GM23338 (cell line): ENCODE measurements around the gene DRAM1. TPM values are rescaled to one million over a fixed set of nuclear protein-coding genes. Genes with fewer than 3 reads are reported as not detected.

ENCODE experiments used
- ATAC-seq: fragments of 200-7000 bp; cut with Tn5 transposase; 3 replicates; pipeline ENCODE4 v1.9.1; 2020
- DNase-seq: peaks from one replicate; pipeline ENCODE4 v3.0.0-alpha.2; 2015; ENCODE audit warnings: low spot score
- H2AFZ ChIP-seq: fragments of 200-600 bp; sonication (generic); 2 replicates; pipeline ENCODE4 v1.8.0; 2016; ENCODE audit warnings: antibody characterized with exemption, mild to moderate bottlenecking, moderate library complexity
- H3F3A ChIP-seq: fragments of 200-600 bp; sonication (generic); replicated peaks from 2 replicates; pipeline ENCODE4 v1.8.0; 2017; ENCODE audit warnings: antibody characterized with exemption, mixed run types, low read depth
- H3K27ac ChIP-seq: fragments of 200-600 bp; sonication (generic); 2 replicates; pipeline ENCODE4 v1.6.1; 2016; ENCODE audit warnings: low read depth
- H3K27me3 ChIP-seq: fragments of 200-600 bp; sonication (generic); 2 replicates; pipeline ENCODE4 v1.8.0; 2016; ENCODE audit warnings: mild to moderate bottlenecking, mixed run types, moderate library complexity; ENCODE audit not compliant: insufficient read depth
- H3K36me3 ChIP-seq: fragments of 200-600 bp; sonication (generic); 2 replicates; pipeline ENCODE4 v1.8.0; 2016; ENCODE audit warnings: mild to moderate bottlenecking; ENCODE audit not compliant: insufficient read depth
- H3K4me1 ChIP-seq: fragments of 200-600 bp; sonication (generic); 2 replicates; pipeline ENCODE4 v1.8.0; 2016; ENCODE audit warnings: mild to moderate bottlenecking, moderate library complexity; ENCODE audit not compliant: insufficient read depth
- H3K4me2 ChIP-seq: fragments of 200-600 bp; sonication (generic); 2 replicates; pipeline ENCODE4 v1.7.1; 2017; ENCODE audit warnings: mixed run types
- H3K4me3 ChIP-seq: fragments of 200-600 bp; sonication (generic); 2 replicates; pipeline ENCODE4 v1.6.1; 2016; ENCODE audit warnings: mixed run types
- H3K79me2 ChIP-seq: fragments of 200-600 bp; sonication (generic); replicated peaks from 2 replicates; pipeline ENCODE4 v1.8.0; 2017; ENCODE audit warnings: mild to moderate bottlenecking; ENCODE audit not compliant: insufficient read depth
- H3K9me2 ChIP-seq: fragments of 200-600 bp; sonication (generic); 2 replicates; pipeline ENCODE4 v1.8.0; 2017; ENCODE audit not compliant: insufficient read depth
- H4K20me1 ChIP-seq: fragments of 200-600 bp; sonication (generic); replicated peaks from 2 replicates; pipeline ENCODE4 v1.8.0; 2017; ENCODE audit warnings: mild to moderate bottlenecking; ENCODE audit not compliant: insufficient read depth
- H3K27ac Mint-ChIP-seq: 2 replicates; pipeline ENCODE4 v1.8.0; 2020; ENCODE audit warnings: inconsistent platforms, mild to moderate bottlenecking, moderate library complexity, mixed read lengths
- H3K27me3 Mint-ChIP-seq: 3 replicates; pipeline ENCODE4 v1.8.0; 2022; ENCODE audit warnings: low read depth, mild to moderate bottlenecking, moderate library complexity, mixed read lengths, inconsistent platforms; ENCODE audit not compliant: insufficient read depth, poor library complexity
- H3K36me3 Mint-ChIP-seq: 3 replicates; pipeline ENCODE4 v1.8.0; 2021; ENCODE audit warnings: low read depth, mild to moderate bottlenecking, inconsistent platforms, moderate library complexity, mixed read lengths
- H3K4me1 Mint-ChIP-seq: 3 replicates; pipeline ENCODE4 v1.8.0; 2020; ENCODE audit warnings: mild to moderate bottlenecking, inconsistent platforms, mixed read lengths
- H3K4me3 Mint-ChIP-seq: 3 replicates; pipeline ENCODE4 v1.8.0; 2021; ENCODE audit warnings: moderate library complexity, mild to moderate bottlenecking, inconsistent platforms, mixed read lengths
- H3K9me3 Mint-ChIP-seq: 3 replicates; pipeline ENCODE4 v1.8.0; 2020; ENCODE audit warnings: moderate library complexity, mild to moderate bottlenecking, inconsistent platforms, mixed read lengths
- EZH2 ChIP-seq: fragments of 200-600 bp; sonication (generic); IDR thresholded peaks from one replicate; pipeline ENCODE4 v1.8.0; 2017; ENCODE audit warnings: antibody characterized with exemption, mild to moderate bottlenecking, low read depth; ENCODE audit not compliant: unreplicated experiment
- JUNB ChIP-seq: IDR thresholded peaks from one replicate; pipeline ENCODE4 v1.6.1; 2016; ENCODE audit warnings: antibody characterized with exemption; ENCODE audit not compliant: unreplicated experiment
- NANOG ChIP-seq: IDR thresholded peaks from 2 replicates; pipeline ENCODE4 v1.6.1; 2016; ENCODE audit warnings: antibody characterized with exemption, borderline replicate concordance
- POLR2AphosphoS5 ChIP-seq: IDR thresholded peaks from 2 replicates; pipeline ENCODE4 v1.6.1; 2016; ENCODE audit warnings: antibody characterized with exemption, low read depth
- STAT1 ChIP-seq: IDR thresholded peaks from one replicate; pipeline ENCODE4 v1.6.1; 2016; ENCODE audit warnings: antibody characterized with exemption; ENCODE audit not compliant: unreplicated experiment
- ZNF331 ChIP-seq: fragments of 250-450 bp; sonication (Bioruptor Pico); IDR thresholded peaks from 2 replicates; pipeline ENCODE4 v1.5.0; 2020; ENCODE audit warnings: low read depth, mild to moderate bottlenecking, moderate library complexity
- polyA plus RNA-seq: library from polyadenylated mRNA; unstranded; fragments of >200 nt; fragmentation: Nextera tagmentation; extraction: Ambion mirVana; gene quantifications from 2 replicates; pipeline ENCODE4 v1.2.1, GENCODE V29; 2016
- total RNA-seq: library from RNA; depleted of rRNA; stranded (reverse); fragments of >200 nt; shearing (Covaris generic); gene quantifications from 2 replicates; pipeline ENCODE4 v1.2.3, GENCODE V29; 2014
- TF ChIP-seq, protein P1 (sequence below): fragments of 250-450 bp; sonication (Bioruptor Pico); IDR thresholded peaks from 2 replicates; pipeline ENCODE4 v1.5.0; 2020; ENCODE audit warnings: mild to moderate bottlenecking, moderate library complexity
- TF ChIP-seq, protein P2 (sequence below): IDR thresholded peaks from 2 replicates; pipeline ENCODE4 v1.6.1; 2016; ENCODE audit warnings: antibody characterized with exemption

The DRAM1 gene
- total and polyA plus RNA-seq, 2 experiments from 2014 or later, result 5.7 to 8.5 TPM

DNA sequence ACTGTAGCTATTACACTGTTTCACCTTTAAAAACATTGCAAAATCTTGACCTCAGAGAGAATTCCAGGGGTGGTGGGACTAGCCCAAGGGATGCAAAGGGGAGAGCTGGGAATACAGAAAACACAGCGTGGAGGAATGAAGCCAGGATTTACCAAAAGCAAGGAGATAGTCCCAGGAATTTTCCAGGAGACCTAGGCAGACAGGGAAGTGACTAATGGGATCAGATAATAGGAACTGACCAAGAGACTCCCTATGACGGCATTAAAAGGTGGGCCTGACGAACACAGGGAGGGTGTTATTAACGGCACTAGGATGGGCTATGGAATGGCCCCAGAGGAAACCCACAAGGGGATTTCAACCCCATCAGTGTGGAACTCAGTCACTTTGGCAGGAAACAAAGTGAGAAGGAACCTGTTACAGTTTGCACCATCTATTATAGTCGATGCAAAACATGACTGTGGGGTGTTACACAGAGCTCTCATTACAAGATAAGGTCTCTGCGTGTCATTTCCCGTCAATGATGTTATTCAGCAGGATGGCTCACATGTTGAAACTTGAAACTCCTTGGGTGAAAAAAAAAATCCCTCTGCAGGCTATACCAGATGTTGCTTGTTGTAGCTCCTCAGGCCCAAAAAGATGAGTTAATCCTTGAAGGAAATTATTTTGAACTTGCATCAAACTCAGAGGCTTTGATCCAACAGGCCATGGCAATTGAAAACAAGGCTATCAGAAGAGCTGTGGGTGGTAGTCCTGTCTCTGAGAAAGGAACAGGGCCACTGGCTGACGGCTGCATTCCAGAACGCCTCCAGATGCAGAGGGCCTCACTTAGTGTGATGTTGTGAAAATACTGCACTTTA, 58.7 kb downstream of the DRAM1 start:
- Histone ChIP-seq H2AFZ (no peak overlapping the region), H4K20me1 (no peaks in the 10 kb centered on the region), H3K36me3 (no peaks in the 10 kb centered on the region), H3K4me3 (no peak overlapping the region), H3K4me1 (peaks cover 3% of the 10 kb centered on the region; the same call in 1 of the 2 replicates), H3F3A (no peaks in the 10 kb centered on the region), H3K27me3 (no peaks in the 10 kb centered on the region), H3K27ac (no peak overlapping the region), H3K79me2 (no peaks in the 10 kb centered on the region), H3K4me2 (no peak overlapping the region), H3K9me2 (no peaks in the 10 kb centered on the region)
- Mint-ChIP-seq H3K4me1 (peaks cover 20% of the 10 kb centered on the region; the same call in 2 of the 3 replicates), H3K27me3 (no peaks in the 10 kb centered on the region), H3K9me3 (no peaks in the 10 kb centered on the region), H3K4me3 (no peak overlapping the region), H3K27ac (no peak overlapping the region), H3K36me3 (no peaks in the 10 kb centered on the region)
- TF ChIP-seq STAT1, result no peak
- TF ChIP-seq, protein P1, sequence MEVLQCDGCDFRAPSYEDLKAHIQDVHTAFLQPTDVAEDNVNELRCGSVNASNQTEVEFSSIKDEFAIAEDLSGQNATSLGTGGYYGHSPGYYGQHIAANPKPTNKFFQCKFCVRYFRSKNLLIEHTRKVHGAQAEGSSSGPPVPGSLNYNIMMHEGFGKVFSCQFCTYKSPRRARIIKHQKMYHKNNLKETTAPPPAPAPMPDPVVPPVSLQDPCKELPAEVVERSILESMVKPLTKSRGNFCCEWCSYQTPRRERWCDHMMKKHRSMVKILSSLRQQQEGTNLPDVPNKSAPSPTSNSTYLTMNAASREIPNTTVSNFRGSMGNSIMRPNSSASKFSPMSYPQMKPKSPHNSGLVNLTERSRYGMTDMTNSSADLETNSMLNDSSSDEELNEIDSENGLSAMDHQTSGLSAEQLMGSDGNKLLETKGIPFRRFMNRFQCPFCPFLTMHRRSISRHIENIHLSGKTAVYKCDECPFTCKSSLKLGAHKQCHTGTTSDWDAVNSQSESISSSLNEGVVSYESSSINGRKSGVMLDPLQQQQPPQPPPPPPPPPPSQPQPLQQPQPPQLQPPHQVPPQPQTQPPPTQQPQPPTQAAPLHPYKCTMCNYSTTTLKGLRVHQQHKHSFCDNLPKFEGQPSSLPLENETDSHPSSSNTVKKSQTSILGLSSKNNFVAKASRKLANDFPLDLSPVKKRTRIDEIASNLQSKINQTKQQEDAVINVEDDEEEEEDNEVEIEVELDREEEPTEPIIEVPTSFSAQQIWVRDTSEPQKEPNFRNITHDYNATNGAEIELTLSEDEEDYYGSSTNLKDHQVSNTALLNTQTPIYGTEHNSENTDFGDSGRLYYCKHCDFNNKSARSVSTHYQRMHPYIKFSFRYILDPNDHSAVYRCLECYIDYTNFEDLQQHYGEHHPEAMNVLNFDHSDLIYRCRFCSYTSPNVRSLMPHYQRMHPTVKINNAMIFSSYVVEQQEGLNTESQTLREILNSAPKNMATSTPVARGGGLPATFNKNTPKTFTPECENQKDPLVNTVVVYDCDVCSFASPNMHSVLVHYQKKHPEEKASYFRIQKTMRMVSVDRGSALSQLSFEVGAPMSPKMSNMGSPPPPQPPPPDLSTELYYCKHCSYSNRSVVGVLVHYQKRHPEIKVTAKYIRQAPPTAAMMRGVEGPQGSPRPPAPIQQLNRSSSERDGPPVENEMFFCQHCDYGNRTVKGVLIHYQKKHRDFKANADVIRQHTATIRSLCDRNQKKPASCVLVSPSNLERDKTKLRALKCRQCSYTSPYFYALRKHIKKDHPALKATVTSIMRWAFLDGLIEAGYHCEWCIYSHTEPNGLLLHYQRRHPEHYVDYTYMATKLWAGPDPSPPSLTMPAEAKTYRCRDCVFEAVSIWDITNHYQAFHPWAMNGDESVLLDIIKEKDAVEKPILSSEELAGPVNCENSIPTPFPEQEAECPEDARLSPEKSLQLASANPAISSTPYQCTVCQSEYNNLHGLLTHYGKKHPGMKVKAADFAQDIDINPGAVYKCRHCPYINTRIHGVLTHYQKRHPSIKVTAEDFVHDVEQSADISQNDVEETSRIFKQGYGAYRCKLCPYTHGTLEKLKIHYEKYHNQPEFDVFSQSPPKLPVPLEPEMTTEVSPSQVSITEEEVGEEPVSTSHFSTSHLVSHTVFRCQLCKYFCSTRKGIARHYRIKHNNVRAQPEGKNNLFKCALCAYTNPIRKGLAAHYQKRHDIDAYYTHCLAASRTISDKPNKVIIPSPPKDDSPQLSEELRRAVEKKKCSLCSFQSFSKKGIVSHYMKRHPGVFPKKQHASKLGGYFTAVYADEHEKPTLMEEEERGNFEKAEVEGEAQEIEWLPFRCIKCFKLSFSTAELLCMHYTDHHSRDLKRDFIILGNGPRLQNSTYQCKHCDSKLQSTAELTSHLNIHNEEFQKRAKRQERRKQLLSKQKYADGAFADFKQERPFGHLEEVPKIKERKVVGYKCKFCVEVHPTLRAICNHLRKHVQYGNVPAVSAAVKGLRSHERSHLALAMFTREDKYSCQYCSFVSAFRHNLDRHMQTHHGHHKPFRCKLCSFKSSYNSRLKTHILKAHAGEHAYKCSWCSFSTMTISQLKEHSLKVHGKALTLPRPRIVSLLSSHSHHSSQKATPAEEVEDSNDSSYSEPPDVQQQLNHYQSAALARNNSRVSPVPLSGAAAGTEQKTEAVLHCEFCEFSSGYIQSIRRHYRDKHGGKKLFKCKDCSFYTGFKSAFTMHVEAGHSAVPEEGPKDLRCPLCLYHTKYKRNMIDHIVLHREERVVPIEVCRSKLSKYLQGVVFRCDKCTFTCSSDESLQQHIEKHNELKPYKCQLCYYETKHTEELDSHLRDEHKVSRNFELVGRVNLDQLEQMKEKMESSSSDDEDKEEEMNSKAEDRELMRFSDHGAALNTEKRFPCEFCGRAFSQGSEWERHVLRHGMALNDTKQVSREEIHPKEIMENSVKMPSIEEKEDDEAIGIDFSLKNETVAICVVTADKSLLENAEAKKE, result no peak
- TF ChIP-seq ZNF331, result no peak
- TF ChIP-seq, protein P2, sequence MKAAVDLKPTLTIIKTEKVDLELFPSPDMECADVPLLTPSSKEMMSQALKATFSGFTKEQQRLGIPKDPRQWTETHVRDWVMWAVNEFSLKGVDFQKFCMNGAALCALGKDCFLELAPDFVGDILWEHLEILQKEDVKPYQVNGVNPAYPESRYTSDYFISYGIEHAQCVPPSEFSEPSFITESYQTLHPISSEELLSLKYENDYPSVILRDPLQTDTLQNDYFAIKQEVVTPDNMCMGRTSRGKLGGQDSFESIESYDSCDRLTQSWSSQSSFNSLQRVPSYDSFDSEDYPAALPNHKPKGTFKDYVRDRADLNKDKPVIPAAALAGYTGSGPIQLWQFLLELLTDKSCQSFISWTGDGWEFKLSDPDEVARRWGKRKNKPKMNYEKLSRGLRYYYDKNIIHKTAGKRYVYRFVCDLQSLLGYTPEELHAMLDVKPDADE, result no peak
- no peak for TF ChIP-seq JUNB
- no peak for TF ChIP-seq POLR2AphosphoS5
- TF ChIP-seq NANOG, result no peak
- no peak for TF ChIP-seq EZH2
- 0 out of 3 replicates have a peak, but pooled peaks have one; percentile 19 for ATAC-seq
- peak; percentile 18 for DNase-seq
